Skeletal muscle cell (primary cell): ENCODE measurements around the gene LEFTY1.
"Not testable (repeated sequence)": the region's sequence is repeated elsewhere in the genome, so short reads cannot be mapped to it uniquely, and the experiment has no call there.

Source experiments
- DNase-seq: peaks from one replicate; pipeline ENCODE4 v3.0.0-alpha.2; 2010; ENCODE audit warnings: low read depth
- H3K4me3 ChIP-seq: 2 replicates; pipeline ENCODE4 v1.5.1; 2011; ENCODE audit warnings: low read depth, mild to moderate bottlenecking, control low read depth, low read length, moderate library complexity

Gene LEFTY1

GRCh38 chr1:225888898-225889601 is at the start of gene LEFTY1:
TSS of gene LEFTY1 (minus strand) at chr1:225889146. CDS start at chr1:225889066, 80 bp downstream.
- DNase-seq = no peak
- H3K4me3 ChIP-seq = no peak within 1 kb of the TSS

- DNase-seq = no peak
- no peak overlapping the region for H3K4me3 ChIP-seq
Observed at GRCh38 chr1:225937048-225937968, 48.4 kb upstream of the LEFTY1 start.

- DNase-seq = no peak
- H3K4me3 ChIP-seq = no peak overlapping the region
Observed at GRCh38 chr1:225936523-225936922, 47.6 kb upstream of the LEFTY1 start.

GRCh38 chr1:225936086-225936485 is 47.1 kb upstream of the LEFTY1 start:
- not testable (repeated sequence) for H3K4me3 ChIP-seq, DNase-seq

GRCh38 chr1:225934711-225935110 is 45.8 kb upstream of the LEFTY1 start:
- no peak for DNase-seq
- H3K4me3 ChIP-seq = no peak overlapping the region

- H3K4me3 ChIP-seq = no peak overlapping the region
- no peak for DNase-seq
Observed at GRCh38 chr1:225933072-225933471, 44.1 kb upstream of the LEFTY1 start.

- H3K4me3 ChIP-seq = no peak overlapping the region
- no peak for DNase-seq
Observed at GRCh38 chr1:225931270-225932136, 42.6 kb upstream of the LEFTY1 start.

- no peak for DNase-seq
- H3K4me3 ChIP-seq = no peak overlapping the region
Observed at GRCh38 chr1:225930566-225930965, 41.6 kb upstream of the LEFTY1 start.

- not testable (repeated sequence) for DNase-seq, H3K4me3 ChIP-seq
Observed at GRCh38 chr1:225929462-225929861, 40.5 kb upstream of the LEFTY1 start.

- DNase-seq = no peak
Observed at GRCh38 chr1:225928186-225929175, 39.5 kb upstream of the LEFTY1 start.

GRCh38 chr1:225926551-225927113 is 37.7 kb upstream of the LEFTY1 start:
- no peak overlapping the region for H3K4me3 ChIP-seq

More at GRCh38 chr1:225928186-225929175, 39.5 kb upstream of the LEFTY1 start:
- no peak overlapping the region for H3K4me3 ChIP-seq

GRCh38 chr1:225923692-225924555 is 35.0 kb upstream of the LEFTY1 start, which contains the start of gene PYCR2:
TSS of gene PYCR2 (minus strand) at chr1:225924250. CDS start at chr1:225924110, 140 bp downstream.
- H3K4me3 ChIP-seq = peak within 1 kb of the TSS; percentile 93
- DNase-seq = peak; percentile 93

More at GRCh38 chr1:225926551-225927113, 37.7 kb upstream of the LEFTY1 start:
- DNase-seq = no peak

- DNase-seq = no peak
Observed at GRCh38 chr1:225923381-225923691, 34.4 kb upstream of the LEFTY1 start.

GRCh38 chr1:225921734-225922709 is 33.1 kb upstream of the LEFTY1 start:
- DNase-seq = no peak
- no peak overlapping the region for H3K4me3 ChIP-seq

More at GRCh38 chr1:225923381-225923691, 34.4 kb upstream of the LEFTY1 start:
- H3K4me3 ChIP-seq = peak overlapping the region; percentile 93

GRCh38 chr1:225919906-225920305 is 31.0 kb upstream of the LEFTY1 start:
- H3K4me3 ChIP-seq = no peak overlapping the region
- DNase-seq = no peak

- H3K4me3 ChIP-seq = no peak overlapping the region
- no peak for DNase-seq
Observed at GRCh38 chr1:225918280-225918679, 29.3 kb upstream of the LEFTY1 start.
